ENCODE data around the gene FCHSD2. TPM values are rescaled to one million over a fixed set of nuclear protein-coding genes. Genes with fewer than 3 reads are reported as not detected.

The FCHSD2 gene
- total RNA-seq, 3 donors from 2014 or later (not counting 1 experiment from before 2014, with no cell fraction given) = 39.4 to 59.1 (median 42.1) TPM

- H3K27ac ChIP-seq (ENCODE audit: low read length) = no peak overlapping the region
- peaks cover 18 to 33% of the 10 kb centered on the region in 2 donors for H3K4me1 Mint-ChIP-seq
- no peaks in the 10 kb centered on the region for H3K9me3 ChIP-seq (ENCODE audit: control insufficient read depth, insufficient read depth, low read length)
- intact Hi-C loops (cut with micrococcal nuclease) = no loop called here
- ATAC-seq (no peak), DNase-seq (no peak)
- H3K27ac Mint-ChIP-seq = peak overlapping the region; percentile 93 to 95
- H3K27me3 ChIP-seq (ENCODE audit: control insufficient read depth, insufficient read depth, low read length) = no peaks in the 10 kb centered on the region
- TF ChIP-seq CTCF (IDR thresholded peaks at IDR 0.05) = no peak
- 95% methylated on average over 4 of the region's 4 CpGs for WGBS (ENCODE audit: insufficient coverage)
- H3K36me3 ChIP-seq (ENCODE audit: control insufficient read depth, insufficient read depth, low read length) = peaks cover 60% of the 10 kb centered on the region
- H3K9me3 Mint-ChIP-seq = no peaks in the 10 kb centered on the region
- no peaks in the 10 kb centered on the region for H3K27me3 Mint-ChIP-seq (ENCODE audit: low read depth in 2 of 2)
- H3K4me3 Mint-ChIP-seq = no peak overlapping the region
- H3K4me3 ChIP-seq (ENCODE audit: low read length) = no peak overlapping the region
- H3K36me3 Mint-ChIP-seq = no peaks in the 10 kb centered on the region
- peaks cover 38% of the 10 kb centered on the region for H3K4me1 ChIP-seq (ENCODE audit: control insufficient read depth, insufficient read depth, low read length)
Observed at GRCh38 chr11:72825661-72826060, 316.5 kb downstream of the FCHSD2 start.

GRCh38 chr11:72824811-72825505, 317.2 kb downstream of the FCHSD2 start:
- 87% methylated on average over 13 of the region's 15 CpGs for WGBS (ENCODE audit: insufficient coverage)
- peaks cover 39% of the 10 kb centered on the region for H3K4me1 ChIP-seq (ENCODE audit: control insufficient read depth, insufficient read depth, low read length)
- Mint-ChIP-seq H3K9me3 (no peaks in the 10 kb centered on the region), H3K36me3 (no peaks in the 10 kb centered on the region), H3K27me3 (ENCODE audit: low read depth in 2 of 2) (no peaks in the 10 kb centered on the region), H3K27ac (peak overlapping the region; percentile 93 to 95), H3K4me1 (peaks cover 18 to 28% of the 10 kb centered on the region in 2 donors), H3K4me3 (no peak overlapping the region)
- peaks cover 63% of the 10 kb centered on the region for H3K36me3 ChIP-seq (ENCODE audit: control insufficient read depth, insufficient read depth, low read length)
- H3K27me3 ChIP-seq (ENCODE audit: control insufficient read depth, insufficient read depth, low read length) = no peaks in the 10 kb centered on the region
- H3K9me3 ChIP-seq (ENCODE audit: control insufficient read depth, insufficient read depth, low read length) = no peaks in the 10 kb centered on the region
- H3K4me3 ChIP-seq (ENCODE audit: low read length) = no peak overlapping the region
- no peak overlapping the region for H3K27ac ChIP-seq (ENCODE audit: low read length)
- TF ChIP-seq CTCF (IDR thresholded peaks at IDR 0.05) = no peak
- ATAC-seq (no peak), DNase-seq (no peak)
- intact Hi-C loops (cut with micrococcal nuclease) = no loop called here

DNA sequence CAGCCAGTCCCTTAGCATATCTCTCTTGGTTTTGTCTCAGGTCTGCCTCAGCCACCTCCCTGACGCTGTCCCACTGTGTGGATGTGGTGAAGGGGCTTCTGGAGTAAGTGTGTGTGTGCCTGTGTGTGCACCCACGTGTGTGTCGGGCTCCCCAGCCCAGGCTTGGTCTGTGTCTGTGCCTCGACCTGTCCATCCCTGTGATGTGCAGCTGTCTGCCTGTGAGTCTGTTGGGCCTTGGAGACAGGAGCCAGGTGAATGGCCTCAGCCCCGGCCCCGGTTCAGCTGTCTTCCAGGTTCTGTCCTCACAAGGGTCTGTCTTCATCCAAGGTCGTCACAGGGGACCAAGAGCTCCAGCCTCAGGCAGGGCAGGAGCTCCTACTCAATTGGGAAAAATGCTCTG, 318.1 kb downstream of the FCHSD2 start:
- ATAC-seq = no peak
- Mint-ChIP-seq H3K9me3 (no peaks in the 10 kb centered on the region), H3K4me1 (peaks cover 14 to 24% of the 10 kb centered on the region in 2 donors), H3K27ac (peak overlapping the region; percentile 93 to 95), H3K27me3 (ENCODE audit: low read depth in 2 of 2) (no peaks in the 10 kb centered on the region), H3K4me3 (no peak overlapping the region), H3K36me3 (no peaks in the 10 kb centered on the region)
- WGBS (ENCODE audit: insufficient coverage) = 93% methylated on average over 6 of the region's 7 CpGs
- no peak for TF ChIP-seq CTCF (IDR thresholded peaks at IDR 0.05)
- Histone ChIP-seq H3K4me3 (ENCODE audit: low read length) (no peak overlapping the region), H3K4me1 (ENCODE audit: control insufficient read depth, insufficient read depth, low read length) (peaks cover 39% of the 10 kb centered on the region), H3K36me3 (ENCODE audit: control insufficient read depth, insufficient read depth, low read length) (peaks cover 62% of the 10 kb centered on the region), H3K9me3 (ENCODE audit: control insufficient read depth, insufficient read depth, low read length) (no peaks in the 10 kb centered on the region), H3K27me3 (ENCODE audit: control insufficient read depth, insufficient read depth, low read length) (no peaks in the 10 kb centered on the region), H3K27ac (ENCODE audit: low read length) (no peak overlapping the region)
- DNase-seq = no peak
- intact Hi-C loops (cut with micrococcal nuclease) = no loop called here
